Mesenteric fat pad (tissue), 1 donor: Measurements from ENCODE around the gene ADGRV1. TPM values are rescaled to one million over a fixed set of nuclear protein-coding genes. Genes with fewer than 3 reads are reported as not detected.
"Not testable (repeated sequence)": the region's sequence is repeated elsewhere in the genome, so short reads cannot be mapped to it uniquely, and the experiment has no call there.

ENCODE experiments used
- DNase-seq: peaks from one replicate; pipeline ENCODE4 v3.0.0-alpha.2; 2020; ENCODE audit warnings: low spot score
- total RNA-seq: library from RNA; stranded (reverse); fragmentation: NEBNext Ultra II Directional; extraction: Animal tissue kit (Norgen Biotek cat#: 25700); gene quantifications from one replicate; pipeline ENCODE4 v1.2.1, GENCODE V29; 2021
- donor health status: DM: yes; HTN: yes; CAD: no.

Gene ADGRV1
- total RNA-seq, 1 donor from 2014 or later: 0.16 TPM

DNA sequence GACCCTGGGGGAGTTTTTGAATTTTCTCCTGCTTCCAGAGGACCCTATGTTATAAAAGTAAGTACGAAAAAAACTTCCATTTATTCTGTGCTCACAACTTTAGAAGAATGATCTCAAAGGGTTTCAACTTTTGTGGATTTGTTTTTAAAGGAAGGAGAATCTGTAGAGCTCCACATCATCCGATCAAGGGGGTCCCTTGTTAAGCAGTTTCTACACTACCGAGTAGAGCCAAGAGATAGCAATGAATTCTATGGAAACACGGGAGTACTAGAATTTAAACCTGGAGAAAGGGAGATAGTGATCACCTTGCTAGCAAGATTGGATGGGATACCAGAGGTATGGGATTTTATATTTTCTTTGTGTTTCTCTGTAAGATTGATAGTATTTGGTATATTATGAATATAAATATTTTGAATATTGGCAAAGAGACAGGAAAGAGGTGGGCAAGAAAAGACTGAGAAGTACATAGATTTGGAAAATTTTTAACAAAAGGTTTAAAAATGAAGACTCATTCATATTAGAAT lies 84.2 kb downstream of the ADGRV1 start:
- DNase-seq: no peak

DNA sequence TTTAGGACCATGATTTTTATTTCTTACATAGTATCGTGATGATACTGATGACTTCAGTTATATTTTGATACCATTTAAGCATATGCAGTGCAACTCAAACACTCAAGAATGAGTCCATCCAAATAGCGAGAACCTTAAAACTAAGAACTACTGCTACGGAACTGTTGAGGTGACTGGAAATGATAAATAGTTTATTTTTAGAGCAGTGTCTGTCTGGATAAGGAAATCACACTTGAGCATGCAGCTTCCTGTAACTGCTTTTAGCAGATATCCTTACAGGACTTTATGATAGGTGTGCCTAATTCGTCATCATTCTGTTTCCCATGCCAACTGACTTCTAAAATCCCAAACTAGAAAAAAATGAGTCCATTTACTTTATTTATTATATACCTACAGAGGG lies 85.5 kb downstream of the ADGRV1 start:
- no peak for DNase-seq

DNA sequence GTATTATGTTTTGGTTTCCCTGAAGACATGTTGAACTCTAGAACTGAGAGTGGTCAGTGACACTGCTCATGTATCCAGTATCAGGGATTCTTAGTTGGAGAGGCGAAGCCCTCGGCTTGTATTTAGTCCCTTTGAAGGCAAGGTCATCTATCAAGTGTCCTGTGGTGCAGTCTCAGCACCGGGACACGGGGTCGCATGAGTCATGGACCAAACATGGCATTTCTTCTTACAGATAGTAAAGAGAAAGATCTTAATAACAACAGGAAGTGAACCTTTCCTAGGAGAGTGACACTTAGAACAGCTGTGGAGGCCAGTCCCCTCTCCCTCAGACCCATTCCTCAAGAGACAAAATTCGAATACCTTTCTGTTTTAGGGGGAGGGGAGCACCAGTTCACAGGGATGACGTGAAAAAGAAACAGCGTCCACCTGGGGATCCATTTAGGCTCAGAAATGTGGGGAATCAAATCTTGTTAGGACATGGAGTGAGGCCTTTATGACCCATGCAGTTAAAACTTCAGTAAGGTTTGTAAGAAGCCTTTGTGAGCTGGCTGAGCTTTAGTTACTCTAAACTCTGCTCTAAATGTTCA lies 86.5 kb downstream of the ADGRV1 start:
- no peak for DNase-seq

DNA sequence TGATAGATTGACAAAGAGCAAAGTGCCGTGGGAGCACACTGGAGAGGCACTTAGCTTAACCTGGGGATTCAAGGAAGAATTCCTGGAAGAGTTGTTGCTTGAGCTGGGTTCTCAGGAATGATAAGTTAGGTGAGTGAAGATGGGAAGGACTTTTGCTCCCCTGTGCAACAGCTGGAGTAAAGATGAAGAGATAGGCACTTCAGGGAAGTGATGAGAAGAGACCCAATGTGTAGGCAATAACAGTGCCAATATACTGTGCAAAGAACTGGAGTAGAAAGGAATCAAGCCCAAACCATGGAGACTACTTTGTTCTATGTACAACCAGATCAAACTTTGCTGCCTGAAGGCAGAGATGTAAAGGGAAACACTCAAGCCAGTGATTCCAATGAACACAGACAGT lies 92.2 kb downstream of the ADGRV1 start:
- DNase-seq: no peak

DNA sequence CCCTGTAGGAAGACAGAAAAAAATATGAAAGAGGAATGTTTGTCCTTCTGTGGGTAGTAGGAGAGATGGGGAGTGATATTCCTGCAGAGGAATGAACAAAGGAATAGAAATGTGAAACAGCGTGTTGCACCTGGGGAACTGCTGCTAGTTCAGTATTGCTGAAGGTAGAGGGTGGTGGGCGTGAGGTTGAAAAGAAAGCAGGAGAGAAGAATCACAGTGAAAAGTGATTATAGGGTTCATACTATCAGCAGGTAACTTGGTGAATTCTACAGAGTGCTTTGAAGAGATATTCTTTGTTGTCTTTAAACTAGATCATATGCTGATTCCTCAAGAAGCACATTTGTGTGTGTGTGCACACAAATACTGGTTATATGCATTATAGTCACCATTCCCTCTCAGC lies 95.6 kb downstream of the ADGRV1 start:
- DNase-seq: no peak

DNA sequence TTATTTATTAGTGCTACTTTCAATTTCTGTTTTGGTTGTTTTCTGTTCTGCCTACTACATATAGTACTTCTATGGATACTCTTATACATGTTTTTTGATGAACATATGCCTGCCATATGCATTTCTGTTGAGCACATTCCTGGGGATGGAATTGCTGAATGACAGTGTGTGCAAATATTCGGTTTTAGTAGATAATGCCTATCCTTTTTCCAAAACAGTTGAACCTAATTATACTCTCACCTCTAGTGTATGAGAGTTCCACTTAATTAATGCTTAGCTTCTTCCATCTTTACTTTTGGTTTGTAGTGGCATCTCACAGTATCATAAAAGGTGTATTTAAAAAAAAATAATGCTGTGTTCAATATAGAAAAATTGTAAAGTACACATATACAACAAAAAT lies 96.8 kb downstream of the ADGRV1 start:
- DNase-seq: no peak

DNA sequence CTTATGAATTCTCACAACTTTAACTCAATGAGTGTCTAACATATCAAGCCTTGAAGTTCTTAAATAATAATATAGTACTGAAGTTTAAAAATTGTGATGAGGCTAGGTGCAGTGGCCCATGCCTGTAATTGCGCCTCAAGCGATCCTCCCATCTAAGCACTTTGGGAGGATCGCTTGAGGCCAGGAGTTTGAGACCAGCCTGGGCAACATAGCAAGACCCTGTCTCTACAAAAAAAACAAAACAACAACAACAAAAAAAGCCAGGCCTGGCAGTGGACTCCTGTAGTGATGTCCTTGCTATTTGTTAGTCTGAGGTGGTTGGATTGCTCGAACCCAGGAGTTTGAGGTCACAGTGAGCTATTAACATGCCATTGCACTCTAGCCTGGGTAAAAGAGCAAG lies 98.4 kb downstream of the ADGRV1 start:
- DNase-seq: no peak

DNA sequence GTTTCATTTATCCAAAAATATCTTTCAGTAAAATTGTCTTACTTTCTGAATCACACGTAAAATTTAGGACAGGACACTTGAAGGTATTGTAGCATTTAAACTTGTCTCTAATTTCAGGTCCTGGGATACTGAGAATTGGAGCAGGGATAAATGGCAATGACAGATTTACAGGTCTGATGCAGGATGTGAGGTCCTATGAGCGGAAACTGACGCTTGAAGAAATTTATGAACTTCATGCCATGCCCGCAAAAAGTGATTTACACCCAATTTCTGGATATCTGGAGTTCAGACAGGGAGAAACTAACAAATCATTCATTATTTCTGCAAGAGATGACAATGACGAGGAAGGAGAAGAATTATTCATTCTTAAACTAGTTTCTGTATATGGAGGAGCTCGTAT lies 99.2 kb downstream of the ADGRV1 start:
- DNase-seq: no peak

DNA sequence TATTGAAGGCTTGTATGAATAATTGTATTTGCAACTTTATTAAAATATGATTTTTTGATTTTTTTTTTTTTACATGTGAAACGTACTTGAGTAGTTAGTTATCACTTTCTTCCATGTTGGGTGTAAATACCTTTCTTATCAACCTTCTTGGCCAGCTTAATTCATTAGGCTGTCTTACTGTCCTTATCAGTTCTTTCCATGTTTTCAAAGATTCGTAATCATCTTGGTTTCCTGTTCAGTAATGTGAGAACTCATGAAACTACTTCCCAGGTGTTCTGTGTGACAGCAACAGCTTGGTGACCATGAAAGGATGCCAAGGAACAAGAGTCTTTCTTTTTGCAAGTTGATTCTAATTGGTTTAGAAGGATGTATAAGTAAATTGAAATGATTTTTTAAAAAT lies 100.0 kb downstream of the ADGRV1 start:
- DNase-seq: no peak

DNA sequence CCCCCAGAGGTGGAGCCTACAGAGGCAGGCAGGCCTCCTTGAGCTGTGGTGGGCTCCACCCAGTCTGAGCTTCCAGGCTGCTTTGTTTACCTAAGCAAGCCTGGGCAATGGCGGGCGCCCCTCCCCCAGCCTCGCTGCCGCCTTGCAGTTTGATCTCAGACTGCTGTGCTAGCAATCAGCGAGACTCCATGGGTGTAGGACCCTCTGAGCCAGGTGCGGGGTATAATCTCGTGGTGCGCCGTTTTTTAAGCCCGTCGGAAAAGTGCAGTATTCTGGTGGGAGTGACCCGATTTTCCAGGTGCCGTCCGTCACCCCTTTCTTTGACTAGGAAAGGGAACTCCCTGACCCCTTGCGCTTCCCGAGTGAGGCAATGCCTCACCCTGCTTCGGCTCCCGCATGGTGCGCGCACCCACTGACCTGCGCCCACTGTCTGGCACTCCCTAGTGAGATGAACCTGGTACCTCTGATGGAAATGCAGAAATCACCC lies 109.5 kb downstream of the ADGRV1 start:
- not testable (repeated sequence) for DNase-seq

DNA sequence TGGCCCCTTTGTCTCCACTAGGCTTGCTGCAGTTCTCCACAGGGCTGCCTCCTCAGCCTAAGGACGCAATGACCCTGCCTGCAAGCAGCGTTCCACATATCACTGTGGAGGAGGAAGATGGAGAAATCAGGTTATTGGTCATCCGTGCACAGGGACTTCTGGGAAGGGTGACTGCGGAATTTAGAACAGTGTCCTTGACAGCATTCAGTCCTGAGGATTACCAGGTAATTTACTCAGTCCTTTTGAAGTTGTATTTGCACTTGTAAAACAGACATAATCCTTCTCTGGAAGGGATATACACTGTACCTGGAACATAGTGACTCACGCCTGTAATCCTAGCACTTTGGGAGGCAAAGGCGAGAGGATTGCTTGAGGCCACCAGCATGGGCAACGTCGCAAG lies 116.6 kb downstream of the ADGRV1 start:
- DNase-seq: no peak

DNA sequence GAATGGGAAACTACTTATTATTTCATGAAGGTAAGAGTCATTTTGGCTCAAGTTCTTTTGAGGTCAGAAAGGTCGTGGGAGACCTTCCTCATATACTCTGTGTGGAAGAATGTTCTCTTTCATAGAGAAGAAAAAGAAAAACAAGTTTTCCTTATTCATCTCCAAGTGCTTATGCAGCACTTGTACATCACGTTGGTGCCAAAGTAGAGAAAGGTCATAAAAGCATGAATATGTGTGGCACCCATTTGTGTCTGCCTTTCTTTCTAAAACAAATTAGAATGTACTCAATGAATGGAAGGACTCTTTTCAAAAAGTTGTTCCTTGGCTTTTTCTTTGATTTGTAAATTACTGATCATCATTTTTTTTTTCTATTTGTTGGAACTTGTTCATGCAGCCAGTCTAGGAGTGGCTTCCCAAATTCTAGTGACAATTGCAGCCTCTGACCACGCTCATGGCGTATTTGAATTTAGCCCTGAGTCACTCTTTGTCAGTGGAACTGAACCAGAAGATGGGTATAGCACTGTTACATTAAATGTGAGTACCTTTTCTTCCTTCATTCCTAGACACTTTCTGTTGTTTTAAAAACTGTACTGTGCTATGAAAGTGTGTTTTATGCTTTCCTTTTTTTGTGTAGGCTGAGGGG lies 122.4 kb downstream of the ADGRV1 start:
- no peak for DNase-seq

DNA sequence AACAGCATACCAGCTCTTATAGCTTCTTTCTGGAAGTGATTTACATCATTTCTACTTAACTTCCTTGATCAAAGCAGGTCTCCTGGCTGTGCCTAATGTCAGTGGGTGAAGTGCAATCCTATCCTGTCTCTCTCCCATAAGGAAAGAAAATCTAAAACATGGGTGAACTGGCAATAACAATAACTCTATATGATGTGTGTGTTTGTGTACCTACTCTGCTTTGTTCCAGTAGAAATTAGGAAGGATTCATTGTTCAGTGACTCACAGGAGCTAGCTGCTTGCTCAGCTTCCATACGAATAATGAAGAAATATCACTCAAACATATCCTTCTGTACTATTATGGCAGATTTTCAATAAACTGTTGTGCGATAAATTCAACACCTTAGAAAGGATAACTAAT lies 123.7 kb downstream of the ADGRV1 start:
- DNase-seq: no peak

DNA sequence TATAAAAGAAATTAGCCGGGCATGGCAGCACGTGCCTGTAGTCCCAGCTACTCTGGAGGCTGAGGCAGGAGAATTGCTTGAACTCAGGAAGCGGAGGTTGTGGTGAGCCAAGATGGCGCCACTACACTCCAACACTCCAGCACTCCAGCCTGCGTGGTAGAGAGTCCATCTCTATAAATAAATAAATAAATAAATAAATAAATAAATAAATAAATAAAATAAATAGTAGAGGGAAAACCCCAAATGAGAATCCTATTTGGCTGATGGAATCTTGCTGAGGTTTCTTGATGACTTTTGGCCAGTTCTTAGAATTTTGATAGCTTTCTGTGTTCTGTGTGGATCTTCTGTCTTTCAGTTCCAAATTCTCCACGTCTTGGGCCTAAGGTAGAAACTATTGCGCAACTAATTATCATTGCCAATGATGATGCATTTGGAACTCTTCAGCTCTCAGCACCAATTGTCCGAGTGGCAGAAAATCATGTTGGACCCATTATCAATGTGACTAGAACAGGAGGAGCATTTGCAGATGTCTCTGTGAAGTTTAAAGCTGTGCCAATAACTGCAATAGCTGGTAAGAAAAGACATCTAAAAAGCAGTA lies 126.9 kb downstream of the ADGRV1 start:
- DNase-seq: no peak

DNA sequence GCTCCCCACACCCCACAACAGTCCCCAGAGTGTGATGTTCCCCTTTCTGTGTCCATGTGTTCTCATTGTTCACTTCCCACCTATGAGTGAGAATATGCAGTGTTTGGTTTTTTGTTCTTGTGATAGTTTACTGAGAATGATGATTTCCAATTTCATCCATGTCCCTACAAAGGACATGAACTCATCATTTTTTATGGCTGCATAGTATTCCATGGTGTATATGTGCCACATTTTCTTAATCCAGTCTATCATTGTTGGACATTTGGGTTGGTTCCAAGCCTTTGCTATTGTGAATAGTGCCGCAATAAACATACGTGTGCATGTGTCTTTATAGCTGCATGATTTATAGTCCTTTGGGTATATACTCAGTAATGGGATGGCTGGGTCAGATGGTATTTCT lies 127.8 kb downstream of the ADGRV1 start:
- DNase-seq: not testable (repeated sequence)

DNA sequence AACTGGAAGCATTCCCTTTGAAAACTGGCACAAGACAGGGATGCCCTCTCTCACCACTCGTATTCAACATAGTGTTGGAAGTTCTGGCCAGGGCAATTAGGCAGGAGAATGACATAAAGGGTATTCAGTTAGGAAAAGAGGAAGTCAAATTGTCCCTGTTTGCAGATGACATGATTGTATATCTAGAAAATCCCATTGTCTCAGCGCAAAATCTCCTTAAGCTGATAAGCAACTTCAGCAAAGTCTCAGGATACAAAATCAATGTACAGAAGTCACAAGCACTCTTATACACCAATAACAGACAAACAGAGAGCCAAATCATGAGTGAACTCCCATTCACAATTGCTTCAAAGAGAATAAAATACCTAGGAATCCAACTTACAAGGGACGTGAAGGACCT lies 128.9 kb downstream of the ADGRV1 start:
- not testable (repeated sequence) for DNase-seq

DNA sequence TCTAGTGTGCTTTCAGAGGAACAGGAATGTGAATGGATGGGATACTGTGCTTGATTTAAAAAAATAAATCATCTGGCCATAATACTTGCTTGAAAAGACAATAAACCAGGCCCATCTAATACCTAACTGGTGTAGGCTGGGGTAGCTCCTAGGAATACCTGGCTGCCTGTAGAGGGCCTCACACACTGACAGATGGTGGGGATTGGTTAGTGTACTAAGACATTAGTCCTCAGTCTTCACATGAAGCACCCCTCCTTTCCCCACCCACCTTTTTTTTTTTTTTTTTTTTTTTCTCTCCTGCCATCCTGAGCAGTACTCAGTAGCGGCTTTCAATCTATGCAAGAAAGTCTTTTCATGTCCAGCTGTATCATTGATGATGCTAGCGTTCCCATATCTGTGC lies 130.5 kb downstream of the ADGRV1 start:
- DNase-seq: no peak

DNA sequence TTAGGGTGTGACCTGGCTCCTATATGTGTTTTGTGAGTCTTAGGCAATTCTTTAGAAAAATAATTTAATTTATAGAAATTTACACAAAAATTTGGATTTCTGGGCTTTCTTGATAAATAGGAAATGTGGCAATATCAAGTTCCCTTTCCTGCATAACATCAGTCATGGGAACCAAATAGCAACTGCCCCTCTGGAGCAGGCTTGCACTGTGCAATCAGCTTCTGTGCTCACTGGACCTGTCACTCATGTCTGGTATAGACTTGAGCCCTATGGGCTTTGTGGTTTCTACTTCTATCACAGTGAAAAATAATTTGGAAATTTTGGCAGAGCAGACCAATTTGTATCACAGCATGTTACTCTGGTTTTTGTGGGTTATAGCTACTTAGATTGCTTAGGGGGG lies 131.7 kb downstream of the ADGRV1 start:
- no peak for DNase-seq

DNA sequence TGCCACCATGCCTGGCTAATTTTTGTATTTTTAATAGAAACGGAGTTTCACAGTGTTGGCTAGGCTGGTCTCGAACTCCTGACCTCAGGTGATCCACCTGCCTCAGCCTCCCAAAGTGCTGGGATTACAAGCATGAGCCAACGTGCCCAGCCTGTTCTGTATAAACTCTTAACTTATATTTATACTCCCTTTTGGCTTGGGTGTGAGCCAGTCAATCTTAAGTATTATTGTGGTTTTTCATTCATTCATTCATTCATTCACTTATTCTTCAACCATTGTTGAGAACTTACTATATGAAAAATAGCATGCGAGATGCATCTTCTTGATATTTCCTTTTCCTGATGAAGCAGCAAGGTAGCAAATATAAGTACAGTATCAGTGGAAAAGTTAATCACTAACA lies 132.9 kb downstream of the ADGRV1 start:
- no peak for DNase-seq

DNA sequence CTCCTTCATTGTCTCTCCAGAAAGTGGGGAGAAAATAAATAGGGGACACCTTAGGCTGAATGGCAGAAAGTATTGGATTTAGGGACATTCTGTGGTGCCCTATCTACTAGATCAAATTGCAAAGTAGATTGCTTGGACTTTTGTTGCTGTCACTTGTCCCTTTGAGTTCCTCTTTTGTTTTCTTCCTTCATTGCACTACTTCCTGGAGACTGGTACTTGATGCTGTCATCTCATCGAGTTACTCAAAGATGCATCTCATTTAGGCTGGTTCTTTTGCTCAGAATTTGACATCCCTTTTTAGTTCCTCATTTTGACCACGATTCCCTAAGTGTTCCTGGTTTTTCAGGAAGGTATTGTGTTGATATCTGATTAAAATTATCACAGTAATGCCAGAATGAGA lies 137.6 kb downstream of the ADGRV1 start:
- DNase-seq: no peak

DNA sequence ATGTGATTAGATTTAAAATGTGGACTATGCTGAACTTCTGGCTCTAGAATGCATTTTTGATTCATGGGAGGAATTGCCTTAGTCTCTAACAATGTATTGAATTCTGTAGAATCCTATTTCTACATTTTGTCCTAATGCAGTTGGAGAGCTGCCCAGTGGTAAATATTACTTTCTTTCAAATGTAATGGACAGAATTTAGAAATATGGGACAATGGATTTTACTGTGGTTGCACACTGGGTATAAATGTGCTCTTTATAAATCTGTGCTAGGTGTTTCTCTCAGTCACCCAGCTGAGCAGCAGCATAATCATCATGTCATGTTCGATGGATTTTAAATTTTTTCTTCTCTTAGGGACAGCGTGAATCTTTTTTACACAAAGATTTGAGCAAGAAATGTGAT lies 141.7 kb downstream of the ADGRV1 start:
- no peak for DNase-seq

DNA sequence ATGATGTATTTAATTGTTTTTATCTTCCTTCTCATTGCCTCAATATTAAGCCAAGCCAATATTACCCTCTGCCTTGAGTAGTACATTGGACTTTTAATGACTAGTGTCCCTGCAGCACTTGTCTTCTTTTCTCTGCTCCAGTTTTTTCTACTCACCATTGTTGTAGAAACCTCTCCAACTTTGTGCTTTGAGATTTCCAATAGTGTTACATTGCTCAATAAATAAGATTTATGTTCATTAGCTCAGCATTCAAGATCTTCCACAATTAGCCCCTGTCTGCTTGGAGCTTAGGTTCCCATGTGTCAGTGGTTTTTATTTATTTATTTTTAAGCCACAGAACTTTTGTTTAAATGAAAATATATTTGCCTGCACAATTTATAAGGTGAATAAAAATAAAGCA lies 145.3 kb downstream of the ADGRV1 start:
- no peak for DNase-seq

DNA sequence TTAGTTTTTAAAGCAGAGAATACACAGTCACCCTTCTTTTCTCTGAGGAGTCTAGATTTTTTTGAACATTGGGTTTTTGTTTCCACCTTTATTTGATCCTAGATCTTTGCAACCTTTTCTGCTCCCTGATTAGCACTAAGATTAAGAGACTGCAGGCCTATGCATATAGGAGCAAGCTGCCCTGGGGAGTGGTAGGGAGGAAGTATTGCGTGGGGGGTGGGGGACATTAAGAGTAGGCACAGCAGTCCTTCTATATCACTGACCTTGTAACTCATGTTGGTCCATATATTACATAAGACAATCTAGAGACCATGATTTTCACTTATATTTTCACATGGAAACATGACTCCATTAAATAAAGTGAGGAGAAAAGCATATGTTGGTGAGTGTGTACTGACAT lies 149.1 kb downstream of the ADGRV1 start:
- DNase-seq: no peak
